H9 (cell line): ENCODE results near the gene TECTB. TPM values are rescaled to one million over a fixed set of nuclear protein-coding genes. Genes with fewer than 3 reads are reported as not detected.

Experiments
- DNase-seq: peaks from one replicate; pipeline ENCODE4 v3.0.0-alpha.2; 2017
- H2AFZ ChIP-seq: one replicate; pipeline ENCODE4 v1.6.1; 2013; ENCODE audit warnings: mild to moderate bottlenecking, low read length, control low read depth, moderate library complexity
- H2AK5ac ChIP-seq: 2 replicates; pipeline ENCODE4 v1.6.1; 2013; ENCODE audit warnings: low read length, control low read depth, mixed read lengths; ENCODE audit not compliant: insufficient read length
- H2BK120ac ChIP-seq: one replicate; pipeline ENCODE4 v1.6.1; 2013; ENCODE audit warnings: low read depth, mild to moderate bottlenecking, low read length, control low read depth, inconsistent platforms; ENCODE audit not compliant: poor library complexity, severe bottlenecking
- H2BK12ac ChIP-seq: 2 replicates; pipeline ENCODE4 v1.6.1; 2013; ENCODE audit warnings: low read length, control low read depth, mixed read lengths, low read depth; ENCODE audit not compliant: insufficient read length
- H2BK15ac ChIP-seq: 2 replicates; pipeline ENCODE4 v1.6.1; 2013; ENCODE audit warnings: low read depth, low read length, control low read depth
- H2BK20ac ChIP-seq: one replicate; pipeline ENCODE4 v1.6.1; 2013; ENCODE audit warnings: low read depth, mild to moderate bottlenecking, low read length, control low read depth, inconsistent platforms; ENCODE audit not compliant: poor library complexity, severe bottlenecking
- H2BK5ac ChIP-seq: 2 replicates; pipeline ENCODE4 v1.6.1; 2013; ENCODE audit warnings: low read length, control low read depth, mixed read lengths; ENCODE audit not compliant: insufficient read length
- H3K14ac ChIP-seq: 2 replicates; pipeline ENCODE4 v1.6.1; 2013; ENCODE audit warnings: low read length, control low read depth; ENCODE audit not compliant: insufficient read depth
- H3K18ac ChIP-seq: 2 replicates; pipeline ENCODE4 v1.6.1; 2013; ENCODE audit warnings: low read depth, mild to moderate bottlenecking, mixed read lengths, low read length, control low read depth; ENCODE audit not compliant: insufficient read length
- H3K23ac ChIP-seq: 2 replicates; pipeline ENCODE4 v1.6.1; 2013; ENCODE audit warnings: low read length, control low read depth, mixed read lengths, low read depth; ENCODE audit not compliant: insufficient read length
- H3K23me2 ChIP-seq: 2 replicates; pipeline ENCODE4 v1.6.1; 2013; ENCODE audit warnings: low read depth, mild to moderate bottlenecking, mixed read lengths, low read length, control low read depth; ENCODE audit not compliant: insufficient read length, poor library complexity, severe bottlenecking
- H3K27ac ChIP-seq: 2 replicates; pipeline ENCODE4 v1.5.1; 2013; ENCODE audit warnings: low read length, control low read depth, mixed read lengths, low read depth; ENCODE audit not compliant: insufficient read length
- H3K27me3 ChIP-seq: 2 replicates; pipeline ENCODE4 v1.6.1; 2013; ENCODE audit warnings: low read length, control low read depth, inconsistent platforms; ENCODE audit not compliant: insufficient read depth
- H3K4ac ChIP-seq: 2 replicates; pipeline ENCODE4 v1.6.1; 2013; ENCODE audit warnings: low read depth, mild to moderate bottlenecking, control low read depth, inconsistent platforms, low read length, moderate library complexity
- H3K4me1 ChIP-seq: 2 replicates; pipeline ENCODE4 v1.6.1; 2013; ENCODE audit warnings: low read length, control low read depth, inconsistent platforms; ENCODE audit not compliant: insufficient read depth
- H3K4me2 ChIP-seq: 2 replicates; pipeline ENCODE4 v1.6.1; 2013; ENCODE audit warnings: low read length, control low read depth, mixed read lengths; ENCODE audit not compliant: insufficient read length, insufficient read depth
- H3K56ac ChIP-seq: 2 replicates; pipeline ENCODE4 v1.6.1; 2013; ENCODE audit warnings: low read depth, mild to moderate bottlenecking, mixed read lengths, low read length, control low read depth; ENCODE audit not compliant: insufficient read length
- H3K79me1 ChIP-seq: 2 replicates; pipeline ENCODE4 v1.6.1; 2013; ENCODE audit warnings: low read depth, mild to moderate bottlenecking, moderate library complexity, low read length, control low read depth, inconsistent platforms; ENCODE audit not compliant: insufficient read depth, poor library complexity, severe bottlenecking
- H3K79me2 ChIP-seq: 2 replicates; pipeline ENCODE4 v1.6.1; 2013; ENCODE audit warnings: low read length, control low read depth, inconsistent platforms; ENCODE audit not compliant: insufficient read depth
- H3K9ac ChIP-seq: 2 replicates; pipeline ENCODE4 v1.6.1; 2013; ENCODE audit warnings: low read length, control low read depth, mixed read lengths; ENCODE audit not compliant: insufficient read length; ENCODE audit errors: extremely low read depth
- H3K9me3 ChIP-seq: one replicate; pipeline ENCODE4 v1.6.1; 2013; ENCODE audit warnings: low read depth, low read length, inconsistent platforms; ENCODE audit not compliant: control insufficient read depth
- H3T11ph ChIP-seq: one replicate; pipeline ENCODE4 v1.6.1; 2013; ENCODE audit warnings: mild to moderate bottlenecking, low read length, control low read depth, inconsistent platforms
- H4K20me1 ChIP-seq: one replicate; pipeline ENCODE4 v1.6.1; 2013; ENCODE audit not compliant: control insufficient read depth, insufficient read length, insufficient read depth
- H4K5ac ChIP-seq: 2 replicates; pipeline ENCODE4 v1.6.1; 2013; ENCODE audit warnings: low read depth, mild to moderate bottlenecking, mixed read lengths, low read length, control low read depth; ENCODE audit not compliant: insufficient read length
- H4K8ac ChIP-seq: replicated peaks from 2 replicates; pipeline ENCODE4 v1.6.1; 2013; ENCODE audit warnings: low read length, control low read depth, mixed read lengths, low read depth; ENCODE audit not compliant: insufficient read length
- H4K91ac ChIP-seq: 2 replicates; pipeline ENCODE4 v1.6.1; 2013; ENCODE audit warnings: low read depth, mild to moderate bottlenecking, moderate library complexity, mixed read lengths, low read length, control low read depth; ENCODE audit not compliant: insufficient read length
- H3K27ac Mint-ChIP-seq, 3 experiments: 2 replicates in 2 of 3; 3 replicates in 1 of 3; pipeline ENCODE4 v1.8.0; 2020 to 2021; ENCODE audit warnings: mixed read lengths in 3 of 3, mild to moderate bottlenecking in 1 of 3, moderate library complexity in 1 of 3
- H3K27me3 Mint-ChIP-seq: 2 replicates; pipeline ENCODE4 v1.8.0; 2021; ENCODE audit warnings: low read depth, mild to moderate bottlenecking, moderate library complexity, mixed read lengths
- H3K36me3 Mint-ChIP-seq, 3 experiments: 2 replicates in 2 of 3; 3 replicates in 1 of 3; pipeline ENCODE4 v1.8.0; 2020 to 2021; ENCODE audit warnings: low read depth in 3 of 3, mixed read lengths in 3 of 3; ENCODE audit not compliant: insufficient read depth in 1 of 3
- H3K4me1 Mint-ChIP-seq, 2 experiments: 2 replicates each; pipeline ENCODE4 v1.8.0; 2020; ENCODE audit warnings: mixed read lengths in 2 of 2
- H3K4me3 Mint-ChIP-seq, 2 experiments: 2 replicates in 1 of 2; 3 replicates in 1 of 2; pipeline ENCODE4 v1.8.0; 2020 to 2021; ENCODE audit warnings: mild to moderate bottlenecking in 2 of 2, mixed read lengths in 2 of 2, moderate library complexity in 1 of 2
- H3K9me3 Mint-ChIP-seq, 2 experiments: 2 replicates in 1 of 2; 3 replicates in 1 of 2; pipeline ENCODE4 v1.8.0; 2020; ENCODE audit warnings: mild to moderate bottlenecking in 2 of 2, mixed read lengths in 2 of 2, moderate library complexity in 1 of 2
- CTCF ChIP-seq: fragments of 200-600 bp; sonication (generic); conservative IDR thresholded peaks from 3 replicates; pipeline ENCODE4 v1.8.0; 2021; ENCODE audit warnings: antibody characterized with exemption, mild to moderate bottlenecking
- WGBS: extraction: QIAGEN DNeasy Blood & Tissue Kit; methylation state at CpG from one replicate; pipeline ENCODE4 v1.1.7; 2013; ENCODE audit warnings: missing lambda C conversion rate, low lambda C conversion rate, mixed read lengths; ENCODE audit not compliant: insufficient read length; ENCODE audit errors: extremely low coverage; 5-methylcytosine and 5-hydroxymethylcytosine counted together
- total RNA-seq: library from RNA; stranded (reverse); gene quantifications from 2 replicates; pipeline ENCODE4 v1.2.1, GENCODE V29; 2021

The TECTB gene
- total RNA-seq, 1 experiment from 2014 or later, result not detected

DNA sequence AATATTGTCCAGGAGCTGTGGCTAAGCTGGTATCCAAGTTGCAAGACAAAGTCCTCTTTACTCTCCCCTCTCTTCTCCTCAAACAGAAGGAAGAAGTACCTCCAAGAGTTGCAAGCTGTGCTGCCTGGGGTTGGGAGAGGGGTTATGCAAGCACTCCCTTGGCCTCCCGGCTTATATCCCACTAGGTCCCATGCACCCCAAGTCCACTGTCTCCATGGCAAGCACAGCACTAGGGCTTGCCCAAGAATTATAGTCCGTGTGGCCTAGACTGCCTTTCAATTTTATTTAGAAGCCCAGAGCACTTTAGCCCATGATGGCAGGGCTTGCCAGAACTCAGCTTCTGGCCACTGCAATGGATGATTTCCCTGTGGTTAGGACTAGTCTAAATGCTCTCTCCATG lies 40.4 kb upstream of the TECTB start:
- Histone ChIP-seq H3K9ac (no peak overlapping the region), H3K23me2 (no peaks in the 10 kb centered on the region), H3K27ac (no peak overlapping the region), H3K79me2 (no peaks in the 10 kb centered on the region), H2BK5ac (no peak overlapping the region), H2BK15ac (no peak overlapping the region), H2BK20ac (no peak overlapping the region), H3T11ph (no peak overlapping the region), H4K5ac (no peak overlapping the region), H3K9me3 (no peaks in the 10 kb centered on the region), H3K14ac (no peak overlapping the region), H3K23ac (no peak overlapping the region), H2AFZ (no peak overlapping the region), H4K20me1 (no peaks in the 10 kb centered on the region), H3K56ac (no peak overlapping the region), H2AK5ac (no peak overlapping the region), H3K4me1 (no peaks in the 10 kb centered on the region), H3K79me1 (no peaks in the 10 kb centered on the region), H3K27me3 (no peaks in the 10 kb centered on the region), H3K18ac (no peak overlapping the region), H2BK120ac (no peak overlapping the region), H4K8ac (no peak overlapping the region), H3K4me2 (no peak overlapping the region), H3K4ac (no peak overlapping the region), H4K91ac (no peak overlapping the region), H2BK12ac (no peak overlapping the region)
- no peak overlapping the region; a peak in 1 of 7 replicates for H3K27ac Mint-ChIP-seq
- no peaks in the 10 kb centered on the region; a peak in 1 of 7 replicates for H3K36me3 Mint-ChIP-seq
- no CpG with 5 or more reads among the region's 2 CpGs for WGBS
- H3K27me3 Mint-ChIP-seq, result peaks cover 6% of the 10 kb centered on the region
- H3K9me3 Mint-ChIP-seq, result peaks cover 5 to 13% of the 10 kb centered on the region in 2 experiments; a peak in 4 of 5 replicates
- TF ChIP-seq CTCF, result no peak
- no peak overlapping the region for H3K4me3 Mint-ChIP-seq
- H3K4me1 Mint-ChIP-seq, result no peaks in the 10 kb centered on the region
- no peak for DNase-seq
